ENCODE data around the gene DCANP1.

DNA sequence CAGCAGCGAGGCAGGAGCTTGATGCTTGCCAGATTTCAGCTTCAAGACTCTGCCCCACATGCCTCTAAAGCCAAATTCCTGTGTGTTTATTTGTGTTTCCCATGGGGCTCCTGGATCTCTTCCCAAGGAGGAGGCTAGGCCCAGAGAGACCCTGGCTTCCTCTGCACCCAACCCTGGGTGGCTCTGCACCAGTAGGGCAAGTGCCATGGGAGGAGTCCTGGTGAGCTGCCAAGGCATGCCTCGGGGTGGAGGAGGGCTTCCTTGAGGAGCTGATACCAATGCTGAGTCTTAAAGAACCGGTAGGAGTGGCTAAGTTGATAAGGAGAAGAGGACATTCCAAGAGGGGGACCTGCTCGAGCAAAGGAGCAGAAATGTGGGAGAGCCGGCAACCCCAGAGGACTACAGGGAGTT is 11.8 kb upstream of the DCANP1 start:
- TF ChIP-seq, protein P1, sequence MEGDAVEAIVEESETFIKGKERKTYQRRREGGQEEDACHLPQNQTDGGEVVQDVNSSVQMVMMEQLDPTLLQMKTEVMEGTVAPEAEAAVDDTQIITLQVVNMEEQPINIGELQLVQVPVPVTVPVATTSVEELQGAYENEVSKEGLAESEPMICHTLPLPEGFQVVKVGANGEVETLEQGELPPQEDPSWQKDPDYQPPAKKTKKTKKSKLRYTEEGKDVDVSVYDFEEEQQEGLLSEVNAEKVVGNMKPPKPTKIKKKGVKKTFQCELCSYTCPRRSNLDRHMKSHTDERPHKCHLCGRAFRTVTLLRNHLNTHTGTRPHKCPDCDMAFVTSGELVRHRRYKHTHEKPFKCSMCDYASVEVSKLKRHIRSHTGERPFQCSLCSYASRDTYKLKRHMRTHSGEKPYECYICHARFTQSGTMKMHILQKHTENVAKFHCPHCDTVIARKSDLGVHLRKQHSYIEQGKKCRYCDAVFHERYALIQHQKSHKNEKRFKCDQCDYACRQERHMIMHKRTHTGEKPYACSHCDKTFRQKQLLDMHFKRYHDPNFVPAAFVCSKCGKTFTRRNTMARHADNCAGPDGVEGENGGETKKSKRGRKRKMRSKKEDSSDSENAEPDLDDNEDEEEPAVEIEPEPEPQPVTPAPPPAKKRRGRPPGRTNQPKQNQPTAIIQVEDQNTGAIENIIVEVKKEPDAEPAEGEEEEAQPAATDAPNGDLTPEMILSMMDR (IDR thresholded peaks at IDR 0.05) = no peak
- TF ChIP-seq POLR2A (IDR thresholded peaks at IDR 0.05; ENCODE audit: low read depth) (no peak), POLR2AphosphoS5 (IDR thresholded peaks at IDR 0.05) (no peak), EP300 (IDR thresholded peaks at IDR 0.05) (no peak)

All from esophagus muscularis mucosa (tissue), 4 donors.